ENCODE measurements around the gene CD27.
"Not testable (repeated sequence)": the region's sequence is repeated elsewhere in the genome, so short reads cannot be mapped to it uniquely, and the experiment has no call there.

CD27 gene

GRCh38 chr12:6444704-6445688 lies at the start of gene CD27:
Gene CD27 (plus strand): TSS chr12:6444955. CDS start chr12:6445096, 141 bp downstream.
- DNase-seq (ENCODE audit: low read depth in 3 of 3), result no peak

DNA sequence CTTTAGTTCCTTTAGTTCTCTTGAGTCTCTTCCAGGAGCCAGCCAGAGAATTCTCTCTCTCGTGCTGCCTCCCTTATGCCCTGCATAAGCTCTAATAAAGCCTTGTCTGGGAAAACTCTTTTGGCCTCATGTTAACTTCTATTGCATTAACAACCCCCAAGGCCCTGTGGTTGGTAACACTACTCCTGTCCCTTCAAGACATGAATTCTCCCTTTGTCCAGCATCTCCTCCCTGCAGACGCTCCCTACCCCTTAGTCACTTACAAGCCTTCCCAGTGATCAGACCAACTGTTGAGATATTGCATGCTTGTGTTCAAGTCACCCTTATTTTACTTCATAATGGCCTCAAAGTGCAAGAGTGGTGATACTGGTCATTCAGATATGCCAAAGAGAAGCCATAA lies 48.7 kb upstream of the CD27 start:
- DNase-seq (ENCODE audit: low read depth in 3 of 3), result no peak

DNA sequence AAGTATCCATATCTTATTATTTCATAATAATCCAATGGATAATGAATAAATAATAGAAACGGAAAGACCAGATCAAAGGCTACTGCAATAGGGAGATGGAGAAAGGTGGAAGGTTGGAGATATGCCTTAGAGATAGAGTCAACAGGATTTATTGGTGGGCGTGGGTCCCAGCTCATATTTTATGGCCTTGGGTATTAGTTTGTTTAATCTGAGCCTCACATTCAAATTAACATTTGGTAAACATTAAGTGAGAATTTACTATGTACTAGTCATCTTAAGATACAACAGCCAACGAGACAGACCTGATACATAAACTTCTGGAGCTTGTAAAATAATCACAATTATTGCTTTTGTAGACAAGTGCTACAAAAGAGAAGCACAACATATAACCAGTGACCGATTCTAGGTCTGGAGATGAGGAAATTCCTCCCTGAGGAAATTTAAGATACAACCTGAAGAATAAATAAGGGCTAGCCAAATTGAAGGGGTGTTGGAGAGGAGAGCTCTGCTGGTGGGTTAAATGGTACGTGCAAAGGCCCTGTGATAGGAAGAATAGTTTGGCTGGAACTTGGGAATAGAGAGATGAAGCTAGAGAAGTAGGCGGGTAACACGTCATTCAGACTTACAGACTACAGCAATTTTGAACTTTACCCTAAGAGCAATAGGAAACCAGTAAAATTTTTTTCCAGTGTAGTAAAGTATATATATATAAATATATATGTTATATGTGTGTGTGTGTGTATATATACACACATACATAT lies 44.7 kb upstream of the CD27 start:
- DNase-seq (ENCODE audit: low read depth in 3 of 3), result no peak

- no peak for DNase-seq (ENCODE audit: low read depth in 3 of 3)
These were observed 40.4 kb upstream of the CD27 start for GRCh38 chr12:6404390-6404789.

DNA sequence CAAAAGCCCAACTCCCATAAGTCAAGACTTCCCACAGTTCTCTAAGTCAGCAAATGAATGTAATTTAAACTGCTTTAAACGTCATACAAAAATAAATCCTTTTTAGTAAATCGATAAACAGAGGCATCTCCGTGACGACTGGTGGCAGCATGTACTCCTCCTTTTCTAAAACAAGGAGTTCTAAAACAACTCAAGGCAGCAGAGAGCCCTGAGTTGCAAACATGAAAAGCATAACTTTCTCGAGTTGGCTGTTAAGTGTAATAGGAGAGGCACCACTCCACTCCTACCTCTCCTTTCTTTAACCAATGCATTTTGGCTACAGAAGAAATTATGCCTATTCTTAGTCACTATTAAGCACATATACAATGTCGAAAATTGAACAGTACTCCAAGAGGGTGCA lies 38.8 kb upstream of the CD27 start:
- no peak for DNase-seq (ENCODE audit: low read depth in 3 of 3)

DNA sequence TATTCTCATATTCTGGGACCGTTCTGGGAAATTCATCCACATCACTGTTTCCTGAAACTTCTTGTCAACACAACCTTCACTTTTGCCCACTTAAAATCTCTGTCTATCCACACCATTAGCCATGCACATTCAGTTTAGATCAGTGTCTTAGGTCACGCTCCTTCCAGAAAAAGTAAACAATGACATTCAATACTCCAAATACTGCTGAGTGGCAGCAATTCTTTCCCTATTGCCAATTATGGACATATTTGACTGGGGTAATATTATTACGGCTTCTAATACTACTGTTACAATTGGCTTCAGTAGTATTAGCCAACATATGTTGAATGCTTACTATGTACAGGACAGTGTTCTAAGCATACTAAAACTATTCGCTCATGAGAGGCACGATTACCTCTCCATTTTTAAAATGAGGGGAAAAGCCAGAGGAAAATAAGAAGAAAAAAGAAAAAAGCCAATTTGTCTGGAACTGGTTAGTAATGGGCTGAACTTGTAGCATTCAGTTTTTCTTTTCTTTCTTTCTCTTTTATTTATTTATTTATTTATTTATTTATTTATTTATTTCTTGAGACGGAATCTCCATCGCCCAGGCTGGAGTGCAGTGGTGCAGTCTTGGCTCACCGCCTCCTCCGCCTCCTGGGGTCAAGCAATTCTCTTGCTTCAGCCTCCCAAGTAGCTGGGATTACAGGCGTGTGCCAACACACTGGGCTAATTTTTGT lies 37.4 kb upstream of the CD27 start:
- DNase-seq (ENCODE audit: low read depth in 3 of 3), result no peak

DNA sequence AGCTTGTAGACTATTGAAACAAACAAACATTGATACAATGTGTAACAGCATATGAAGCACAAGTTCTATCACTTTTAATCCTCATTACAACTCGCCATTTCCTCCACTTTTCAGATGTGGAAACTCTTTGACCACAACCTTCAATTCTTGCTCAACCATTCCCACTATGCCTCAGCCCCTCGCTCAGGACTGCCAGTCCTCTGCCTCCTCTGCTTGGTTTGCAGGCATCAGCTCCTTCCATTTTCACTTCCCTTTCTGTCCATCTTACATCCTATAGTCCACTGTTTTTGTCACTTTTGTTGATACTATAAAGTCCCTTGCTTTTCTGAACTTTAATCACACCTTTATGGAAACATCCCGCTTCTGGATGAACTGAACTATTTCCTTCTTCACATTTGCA lies 28.2 kb upstream of the CD27 start:
- DNase-seq (ENCODE audit: low read depth in 3 of 3), result no peak

GRCh38 chr12:6418796-6419195 lies 26.0 kb upstream of the CD27 start:
- DNase-seq (ENCODE audit: low read depth in 3 of 3), result no peak

DNA sequence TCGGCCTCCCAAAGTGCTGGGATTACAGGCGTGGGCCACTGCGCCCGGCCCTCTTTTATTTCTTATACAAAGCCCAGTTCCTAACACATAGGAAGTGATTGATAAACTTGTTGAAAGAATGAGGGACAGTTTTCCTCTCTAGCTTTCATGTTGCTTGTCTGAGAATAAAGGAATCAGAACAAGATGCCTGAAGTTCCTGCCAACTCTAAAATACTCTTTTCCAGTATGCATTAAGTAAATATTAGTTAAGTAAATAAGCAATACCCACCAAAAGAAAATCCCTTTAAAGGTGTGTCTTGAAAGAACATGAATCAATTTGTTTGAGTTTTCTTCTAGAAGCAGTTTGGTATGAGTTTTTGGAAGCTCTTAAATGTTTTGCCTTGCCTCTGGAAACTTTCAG lies 24.4 kb upstream of the CD27 start:
- no peak for DNase-seq (ENCODE audit: low read depth in 3 of 3)

DNA sequence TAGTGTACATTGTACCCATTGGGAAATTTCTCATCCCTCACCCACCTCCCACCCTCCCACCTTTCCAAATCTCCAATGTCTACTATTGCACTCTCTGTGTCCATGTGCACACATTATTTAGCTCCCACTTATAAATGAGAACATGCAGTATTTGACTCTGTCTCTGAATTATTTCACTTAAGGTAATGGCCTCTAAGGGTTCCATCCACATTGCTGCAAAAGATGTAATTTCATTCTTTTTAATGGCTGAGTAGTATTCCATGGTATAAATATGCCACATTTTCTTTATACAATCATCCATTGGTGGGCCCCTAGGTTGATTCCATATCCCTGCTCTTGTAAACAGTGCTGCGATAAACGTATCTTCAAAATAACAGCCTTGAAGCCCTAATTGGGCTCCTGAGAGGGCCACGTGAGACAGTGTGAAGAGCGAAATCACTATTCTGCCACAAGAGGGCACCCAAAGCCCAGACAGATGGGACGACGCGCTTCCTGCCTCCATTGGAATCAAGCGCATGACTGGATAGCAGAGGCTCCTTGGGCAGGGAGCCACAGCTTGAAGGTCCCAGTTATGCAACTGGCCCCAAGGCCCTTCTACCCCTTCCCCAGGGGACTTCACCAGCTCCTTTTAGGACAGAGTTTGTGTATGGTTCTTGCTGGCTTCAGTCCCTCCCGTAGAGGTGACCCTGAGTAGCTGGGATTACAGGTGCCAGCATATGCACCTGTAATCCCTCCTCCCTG lies 21.3 kb upstream of the CD27 start:
- peak in 2 of 3 experiments; percentile 50 to 63 for DNase-seq (ENCODE audit: low read depth in 3 of 3)

DNA sequence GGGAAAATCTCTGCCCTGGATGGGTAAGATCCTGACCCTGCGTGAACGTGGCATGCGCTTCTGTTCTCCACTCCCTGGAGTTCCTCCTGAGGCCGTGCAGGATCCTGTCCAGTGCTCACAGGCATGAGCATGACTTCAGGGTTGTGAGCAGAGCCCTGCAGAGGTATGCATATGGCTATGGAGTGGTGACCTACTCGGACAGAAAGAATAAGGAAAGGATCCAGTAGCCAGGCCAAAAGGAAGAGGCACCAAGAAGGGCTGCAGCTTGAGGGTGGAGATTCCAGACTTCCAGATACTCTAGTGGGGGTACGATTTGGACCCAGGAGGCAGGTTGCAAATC lies 20.8 kb upstream of the CD27 start:
- no peak for DNase-seq (ENCODE audit: low read depth in 3 of 3)

- DNase-seq (ENCODE audit: low read depth in 3 of 3), result no peak
These were observed 19.9 kb upstream of the CD27 start for GRCh38 chr12:6424866-6425265.

DNA sequence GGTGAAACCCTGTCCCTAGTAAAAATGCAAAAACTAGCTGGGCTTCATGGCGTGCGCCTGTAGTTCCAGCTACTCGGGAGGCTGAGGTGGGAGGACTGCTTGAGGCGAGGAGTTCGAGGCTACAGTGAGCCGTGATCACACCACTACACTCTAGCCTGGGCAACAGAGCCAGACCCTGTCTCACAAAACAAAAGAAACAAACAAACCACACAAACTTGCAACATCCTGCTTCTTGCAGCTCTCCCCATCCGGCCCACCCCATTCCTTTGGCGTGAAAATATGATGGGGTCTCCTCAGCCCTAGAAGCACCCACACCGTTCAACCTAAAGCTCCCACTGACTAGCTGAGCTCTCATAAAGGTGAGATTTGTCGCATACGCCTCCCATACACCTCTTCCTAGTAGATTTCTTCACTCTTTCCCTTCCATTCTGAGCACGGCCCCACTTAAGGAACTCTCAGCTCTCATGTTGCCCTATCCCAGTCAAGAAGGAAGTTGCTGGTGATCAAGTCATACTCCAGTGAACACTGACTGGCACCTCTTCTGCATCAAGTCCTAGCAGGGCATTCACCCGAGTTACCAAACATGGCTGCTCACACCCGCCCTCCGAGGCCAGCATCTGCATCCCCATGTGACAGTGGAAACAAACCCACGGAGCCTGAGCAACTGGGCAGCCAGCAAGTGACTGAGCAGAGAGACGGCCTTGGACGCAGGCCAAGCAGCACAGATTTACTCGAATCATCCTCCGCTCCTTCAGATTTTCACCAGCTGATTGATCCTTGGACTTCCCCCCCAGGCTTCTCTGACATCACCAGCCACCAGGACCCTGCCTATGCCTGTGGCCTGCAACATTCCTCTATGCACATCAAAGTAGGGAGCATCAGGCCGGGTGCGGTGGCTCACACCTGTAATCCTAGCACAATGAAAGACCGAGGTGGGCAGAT lies 18.9 kb upstream of the CD27 start:
- DNase-seq (ENCODE audit: low read depth in 3 of 3), result no peak

GRCh38 chr12:6426882-6427671 lies 17.7 kb upstream of the CD27 start:
- DNase-seq (ENCODE audit: low read depth in 3 of 3), result peak; percentile 84 to 88 (median 87)

- DNase-seq (ENCODE audit: low read depth in 3 of 3), result not testable (repeated sequence)
These were observed 17.0 kb upstream of the CD27 start for GRCh38 chr12:6427796-6428195.

DNA sequence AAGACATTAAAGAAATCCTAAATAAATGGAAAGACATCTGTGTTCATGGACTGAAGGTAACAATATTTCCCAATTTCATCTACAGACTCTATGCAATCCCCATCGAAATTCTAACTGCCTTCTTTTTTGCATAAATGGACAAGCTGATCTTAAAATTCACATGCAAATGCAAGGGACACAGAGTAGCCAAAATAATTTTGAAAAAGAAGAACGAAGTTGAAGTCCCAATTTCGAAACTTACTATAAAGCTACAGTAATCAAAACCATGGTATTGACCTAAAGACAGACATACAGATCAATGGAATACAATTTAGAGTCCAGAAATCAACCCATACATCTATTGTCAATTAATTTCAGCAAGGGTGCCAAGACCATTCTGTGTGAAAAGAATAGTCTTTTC lies 16.4 kb upstream of the CD27 start:
- no peak for DNase-seq (ENCODE audit: low read depth in 3 of 3)

DNA sequence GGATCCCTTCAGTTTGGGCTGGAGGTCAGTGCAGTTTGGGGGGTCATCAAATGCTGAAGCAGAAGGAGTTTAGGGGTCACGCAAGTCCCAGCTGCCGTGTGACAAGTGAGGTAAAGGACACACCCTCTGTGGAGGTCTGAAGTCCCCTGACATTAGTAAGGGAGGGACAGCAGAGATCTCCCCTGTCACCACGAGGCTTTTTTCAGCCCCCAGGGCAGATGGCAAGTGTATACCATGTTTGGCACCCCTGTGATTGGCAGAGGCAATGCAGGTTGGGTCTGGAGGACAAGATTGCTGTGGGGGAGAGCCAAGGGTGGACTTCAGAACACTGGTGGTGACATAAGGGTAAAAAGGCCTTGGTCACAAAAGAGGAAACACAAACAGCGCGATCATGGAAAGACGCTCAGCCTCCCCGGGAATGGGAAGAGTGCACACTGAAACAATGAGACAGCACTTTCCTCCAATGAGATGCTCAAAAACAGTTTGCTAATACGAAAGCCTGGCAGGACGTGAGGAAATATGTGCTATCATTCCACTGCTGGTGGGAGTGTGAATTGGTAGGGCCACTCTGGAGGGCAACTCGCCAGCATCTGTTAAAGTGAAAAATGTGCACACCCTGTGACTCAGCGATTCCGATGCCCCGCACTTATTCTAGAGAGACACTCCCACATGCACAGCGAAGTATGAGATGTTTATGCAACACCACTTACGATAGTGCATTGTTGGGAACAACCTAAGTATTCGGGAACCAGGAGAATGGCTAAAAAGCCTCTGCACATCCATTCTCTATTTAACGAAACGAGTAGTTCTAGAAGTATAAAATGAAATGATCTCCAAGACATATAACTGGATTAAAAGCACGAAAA lies 14.4 kb upstream of the CD27 start:
- peak in 1 of 3 experiments; percentile 54 for DNase-seq (ENCODE audit: low read depth in 3 of 3)

- no peak for DNase-seq (ENCODE audit: low read depth in 3 of 3)
These were observed 11.8 kb upstream of the CD27 start for GRCh38 chr12:6432991-6433390.
